Pancreas (tissue), 10 donors: ENCODE data around the gene DSCAML1. TPM values are rescaled to one million over a fixed set of nuclear protein-coding genes. Genes with fewer than 3 reads are reported as not detected.
A peak's percentile ranks its signal among the peaks of the same experiment; 100 is the strongest.

Experiments
- ATAC-seq, 4 donors: fragments of 200-7000 bp; cut with Tn5 transposase; one replicate each; pipeline versions ENCODE4 v1.8.0 to v1.9.1; 2020; ENCODE audit warnings: mild to moderate bottlenecking in 4 of 4, moderate library complexity in 4 of 4
- DNase-seq, 6 donors: peaks; one replicate each; pipeline ENCODE4 v3.0.0-alpha.2; 2020
- FAIRE-seq: peaks from 2 replicates; lab custom pipeline; 2012; peaks lifted over from hg19 to GRCh38; lab: Jason Lieb, UNC
- H3K27ac ChIP-seq, 4 donors: fragments of 200-600 bp; sonication (generic); 1 replicate in 3 of 4; 2 replicates in 1 of 4; pipeline versions ENCODE4 v1.5.0 to v1.8.0; 2020
- H3K27me3 ChIP-seq, 4 donors: fragments of 200-600 bp; one replicate each; pipeline ENCODE4 v1.8.0; 2021
- H3K36me3 ChIP-seq, 3 donors: fragments of 200-600 bp; sonication (generic) in 1 of 3; one replicate each; pipeline versions ENCODE4 v1.5.0 to v1.8.0; 2020 to 2021
- H3K4me1 ChIP-seq, 3 donors: fragments of 200-600 bp; one replicate each; pipeline ENCODE4 v1.8.0; 2021
- H3K4me3 ChIP-seq, 4 donors: fragments of 200-600 bp; sonication (generic) in 2 of 4; one replicate each; pipeline versions ENCODE4 v1.5.0 to v1.8.0; 2020 to 2021
- H3K9me3 ChIP-seq, 4 donors: fragments of 200-600 bp; one replicate each; pipeline ENCODE4 v1.8.0; 2021
- CTCF ChIP-seq, 4 donors: fragments of 200-600 bp; sonication (generic) in 3 of 4; IDR thresholded peaks; one replicate each; pipeline versions ENCODE4 v1.5.0 to v1.8.0; 2021; ENCODE audit warnings: antibody characterized with exemption in 4 of 4
- WGBS, 2 donors: extraction: QIAGEN DNeasy Blood & Tissue Kit; methylation state at CpG; one replicate each; pipeline ENCODE4 v1.1.7; 2013; 5-methylcytosine and 5-hydroxymethylcytosine counted together
- intact Hi-C, 3 donors: fragments of 100-400 bp; cut with DNase I; formaldehyde crosslinking; loops; one replicate each; pipeline versions ENCODE4 v1.11.1 to v1.14.2; 2022
- polyA plus RNA-seq, 2 donors: library from polyadenylated mRNA; stranded (reverse); fragments of 200-250 nt; gene quantifications; one replicate each; pipeline ENCODE4 v1.2.3, GENCODE V29; 2013
- total RNA-seq, 6 donors: library from RNA; stranded (reverse); fragmentation: NEBNext Ultra II Directional in 4 of 6; extraction: Animal tissue kit (Norgen Biotek cat#: 25700) in 4 of 6; gene quantifications; one replicate each; pipeline versions ENCODE4 v1.2.1 to v1.2.4, GENCODE V29; 2021 to 2023
- donor health status: healthy with polysubstance abuse.
- donor health status: DM: no; HTN: no; CAD: no; lungs with moderate emphysema.
- donor health status: DM: no; HTN: no; CAD: no.
- donor health status: control.
- donor health status: control.
- donor health status: Bipolar disorder and iron deficiency.
- donor health status: DM: yes; HTN: yes; CAD: no.
- donor health status: DM: no; HTN: no; CAD: no.
- donor health status: DM: no; HTN: no; CAD: no.
- donor health status: DM: yes; HTN: yes; CAD: no.

The DSCAML1 gene
- total and polyA plus RNA-seq, 8 donors = 0.69 to 2.7 (median 1.8) TPM

GRCh38 chr11:117663414-117663813, 133.6 kb downstream of the DSCAML1 start:
- H3K36me3 ChIP-seq = no peaks in the 10 kb centered on the region
- FAIRE-seq (no peak), ATAC-seq (peak; percentile 22 to 47 (median 38)), DNase-seq (peak in 1 of 6 donors; percentile 21)
- no peaks in the 10 kb centered on the region for H3K9me3 ChIP-seq
- no peak overlapping the region for H3K27ac ChIP-seq
- TF ChIP-seq CTCF (IDR thresholded peaks at IDR 0.05) = no peak
- intact Hi-C loops = no loop called here
- WGBS, 2 donors = 24 to 25% methylated on average over 5 of the region's 5 CpGs
- H3K4me3 ChIP-seq = no peak overlapping the region
- H3K27me3 ChIP-seq = no peaks in the 10 kb centered on the region
- no peaks in the 10 kb centered on the region for H3K4me1 ChIP-seq

- intact Hi-C loops = no loop called here
- H3K36me3 ChIP-seq = no peaks in the 10 kb centered on the region
- DNase-seq = peak in 1 of 6 donors; percentile 17
- no peak overlapping the region for H3K27ac ChIP-seq
- H3K9me3 ChIP-seq = no peaks in the 10 kb centered on the region
- H3K27me3 ChIP-seq = no peaks in the 10 kb centered on the region
- no peaks in the 10 kb centered on the region for H3K4me1 ChIP-seq
- no peak for TF ChIP-seq CTCF (IDR thresholded peaks at IDR 0.05)
- no peak for FAIRE-seq
- no peak overlapping the region for H3K4me3 ChIP-seq
- ATAC-seq = no peak
- WGBS, 2 donors = 82 to 89% methylated on average over 14 of the region's 14 CpGs
These were observed 134.2 kb downstream of the DSCAML1 start for GRCh38 chr11:117662671-117663269.

- no peak for DNase-seq
- Histone ChIP-seq H3K4me1 (no peaks in the 10 kb centered on the region), H3K36me3 (no peaks in the 10 kb centered on the region), H3K9me3 (no peaks in the 10 kb centered on the region), H3K27ac (no peak overlapping the region), H3K27me3 (no peaks in the 10 kb centered on the region), H3K4me3 (no peak overlapping the region)
- TF ChIP-seq CTCF (IDR thresholded peaks at IDR 0.05) = no peak
- no peak for ATAC-seq
- FAIRE-seq = no peak
- intact Hi-C loops = no loop called here
- WGBS, 2 donors = 73 to 81% methylated on average over 8 of the region's 8 CpGs
These were observed 134.8 kb downstream of the DSCAML1 start for GRCh38 chr11:117662255-117662654.

GRCh38 chr11:117658809-117659208, 138.2 kb downstream of the DSCAML1 start:
- no peaks in the 10 kb centered on the region for H3K4me1 ChIP-seq
- 57 to 58% methylated on average over 3 of the region's 3 CpGs for WGBS, 2 donors
- DNase-seq (no peak), ATAC-seq (no peak), FAIRE-seq (no peak)
- H3K27ac ChIP-seq = no peak overlapping the region
- no peak for TF ChIP-seq CTCF (IDR thresholded peaks at IDR 0.05)
- H3K4me3 ChIP-seq = no peak overlapping the region
- intact Hi-C loops = no loop called here
- H3K9me3 ChIP-seq = no peaks in the 10 kb centered on the region
- no peaks in the 10 kb centered on the region for H3K27me3 ChIP-seq
- H3K36me3 ChIP-seq = no peaks in the 10 kb centered on the region

- FAIRE-seq (no peak), ATAC-seq (no peak), DNase-seq (peak in 1 of 6 donors; percentile 17)
- no peaks in the 10 kb centered on the region for H3K4me1 ChIP-seq
- intact Hi-C loops = no loop called here
- TF ChIP-seq CTCF (IDR thresholded peaks at IDR 0.05) = no peak
- WGBS, 2 donors = 61 to 64% methylated on average over 7 of the region's 7 CpGs
- H3K36me3 ChIP-seq = no peaks in the 10 kb centered on the region
- H3K27me3 ChIP-seq = no peaks in the 10 kb centered on the region
- no peak overlapping the region for H3K27ac ChIP-seq
- no peak overlapping the region for H3K4me3 ChIP-seq
- no peaks in the 10 kb centered on the region for H3K9me3 ChIP-seq
These were observed 139.2 kb downstream of the DSCAML1 start for GRCh38 chr11:117657794-117658193.
